Keratinocyte (primary cell): ENCODE data around the gene CACNA1C. TPM values are rescaled to one million over a fixed set of nuclear protein-coding genes. Genes with fewer than 3 reads are reported as not detected.

ENCODE experiments used
- DNase-seq: peaks from one replicate; pipeline ENCODE4 v3.0.0-alpha.2; 2011; ENCODE audit warnings: low read depth, missing footprints, low spot score
- FAIRE-seq: peaks from 2 replicates; lab custom pipeline; 2011; peaks lifted over from hg19 to GRCh38; lab: Jason Lieb, UNC
- H2AFZ ChIP-seq: 2 replicates; pipeline ENCODE4 v1.6.0; 2012; ENCODE audit warnings: low read length, control low read depth, inconsistent platforms; ENCODE audit not compliant: control insufficient read depth
- H3K27ac ChIP-seq: 2 replicates; pipeline ENCODE4 v1.5.1; 2011; ENCODE audit warnings: low read length; ENCODE audit not compliant: control insufficient read depth, insufficient read depth
- H3K27me3 ChIP-seq: 3 replicates; pipeline ENCODE4 v1.6.0; 2011; ENCODE audit warnings: low read length; ENCODE audit not compliant: control insufficient read depth, insufficient read depth; ENCODE audit errors: extremely low read depth
- H3K36me3 ChIP-seq, 2 experiments: 2 replicates in 1 of 2; 3 replicates in 1 of 2; pipeline ENCODE4 v1.5.1; 2011; ENCODE audit warnings: low read length in 2 of 2, mild to moderate bottlenecking in 1 of 2; ENCODE audit not compliant: control insufficient read depth in 2 of 2, insufficient read depth in 2 of 2; ENCODE audit errors: extremely low read depth in 1 of 2
- H3K4me1 ChIP-seq: 3 replicates; pipeline ENCODE4 v1.5.1; 2011; ENCODE audit warnings: low read length; ENCODE audit not compliant: control insufficient read depth, insufficient read depth; ENCODE audit errors: extremely low read depth
- H3K4me2 ChIP-seq: 3 replicates; pipeline ENCODE4 v1.6.0; 2011; ENCODE audit warnings: low read depth, low read length; ENCODE audit not compliant: control insufficient read depth, insufficient read depth; ENCODE audit errors: extremely low read depth
- H3K4me3 ChIP-seq, 3 experiments: fragments of 200-600 bp in 1 of 3; sonication (generic) in 1 of 3; 2 replicates in 2 of 3; 3 replicates in 1 of 3; pipeline ENCODE4 v1.5.1; 2011 to 2016; ENCODE audit warnings: low read length in 3 of 3, mild to moderate bottlenecking in 3 of 3, control low read depth in 2 of 3, inconsistent platforms in 1 of 3, low read depth in 1 of 3, mixed read lengths in 1 of 3, mixed run types in 1 of 3, moderate library complexity in 1 of 3; ENCODE audit not compliant: control insufficient read depth in 2 of 3, insufficient read depth in 2 of 3; ENCODE audit errors: extremely low read depth in 1 of 3
- H3K79me2 ChIP-seq: 2 replicates; pipeline ENCODE4 v1.6.0; 2012; ENCODE audit warnings: low read length; ENCODE audit not compliant: control insufficient read depth, insufficient read depth
- H3K9ac ChIP-seq: 3 replicates; pipeline ENCODE4 v1.6.0; 2011; ENCODE audit warnings: low read length; ENCODE audit not compliant: control insufficient read depth, insufficient read depth; ENCODE audit errors: extremely low read depth
- H3K9me1 ChIP-seq: 3 replicates; pipeline ENCODE4 v1.6.0; 2011; ENCODE audit warnings: low read length; ENCODE audit not compliant: control insufficient read depth, insufficient read depth; ENCODE audit errors: extremely low read depth
- H3K9me3 ChIP-seq: 2 replicates; pipeline ENCODE4 v1.5.1; 2012; ENCODE audit warnings: low read depth, low read length; ENCODE audit not compliant: control insufficient read depth
- H4K20me1 ChIP-seq: 3 replicates; pipeline ENCODE4 v1.6.0; 2011; ENCODE audit warnings: low read length; ENCODE audit not compliant: control insufficient read depth, insufficient read depth; ENCODE audit errors: extremely low read depth
- EZH2 ChIP-seq: IDR thresholded peaks from one replicate; pipeline ENCODE4 v1.6.1; 2012; ENCODE audit warnings: inconsistent platforms, mild to moderate bottlenecking, low read length, moderate library complexity
- dilution Hi-C: fragments of 300-500 bp; cut with MboI; formaldehyde crosslinking; loops from one replicate; pipeline ENCODE4 v1.7.0; 2020; ENCODE audit warnings: low sequenced_read_pairs; ENCODE audit not compliant: extremely low pct_ligation_motif_present
- polyA plus RNA-seq, 5 experiments: library from polyadenylated mRNA; depleted of rRNA in 3 of 5; stranded (reverse) in 3 of 5; stranded (forward) in 1 of 5; unstranded in 1 of 5; fragments of >200 nt; gene quantifications; 1 replicate in 1 of 5; 2 replicates in 3 of 5; 3 replicates in 1 of 5; pipeline versions ENCODE4 v1.2.1 to v1.2.3, GENCODE V29; 2011 to 2012; ENCODE audit warnings: missing spikeins in 2 of 5, low read depth in 1 of 5, low replicate concordance in 1 of 5
- TF ChIP-seq, protein P1 (sequence below), 3 experiments: IDR thresholded peaks in 1 of 3; conservative IDR thresholded peaks in 1 of 3; optimal IDR thresholded peaks in 1 of 3; 2 replicates in 2 of 3; 3 replicates in 1 of 3; pipeline versions ENCODE3 to v1.5.1; 2011; ENCODE audit warnings: low read length in 3 of 3, mild to moderate bottlenecking in 3 of 3, moderate library complexity in 2 of 3, control low read depth in 1 of 3, inconsistent platforms in 1 of 3; ENCODE audit not compliant: insufficient read depth in 2 of 3; ENCODE audit errors: extremely low read depth in 1 of 3

CACNA1C gene
- polyA plus RNA-seq, 1 donor (not counting 4 experiments of a cell fraction or from before 2014, with no cell fraction given): not detected

- no peak for FAIRE-seq
- no peaks in the 10 kb centered on the region for H4K20me1 ChIP-seq
- no peak overlapping the region for H3K27ac ChIP-seq
- H3K9me1 ChIP-seq: no peaks in the 10 kb centered on the region
- H3K79me2 ChIP-seq: no peaks in the 10 kb centered on the region
- TF ChIP-seq EZH2: no peak
- TF ChIP-seq, protein P1, sequence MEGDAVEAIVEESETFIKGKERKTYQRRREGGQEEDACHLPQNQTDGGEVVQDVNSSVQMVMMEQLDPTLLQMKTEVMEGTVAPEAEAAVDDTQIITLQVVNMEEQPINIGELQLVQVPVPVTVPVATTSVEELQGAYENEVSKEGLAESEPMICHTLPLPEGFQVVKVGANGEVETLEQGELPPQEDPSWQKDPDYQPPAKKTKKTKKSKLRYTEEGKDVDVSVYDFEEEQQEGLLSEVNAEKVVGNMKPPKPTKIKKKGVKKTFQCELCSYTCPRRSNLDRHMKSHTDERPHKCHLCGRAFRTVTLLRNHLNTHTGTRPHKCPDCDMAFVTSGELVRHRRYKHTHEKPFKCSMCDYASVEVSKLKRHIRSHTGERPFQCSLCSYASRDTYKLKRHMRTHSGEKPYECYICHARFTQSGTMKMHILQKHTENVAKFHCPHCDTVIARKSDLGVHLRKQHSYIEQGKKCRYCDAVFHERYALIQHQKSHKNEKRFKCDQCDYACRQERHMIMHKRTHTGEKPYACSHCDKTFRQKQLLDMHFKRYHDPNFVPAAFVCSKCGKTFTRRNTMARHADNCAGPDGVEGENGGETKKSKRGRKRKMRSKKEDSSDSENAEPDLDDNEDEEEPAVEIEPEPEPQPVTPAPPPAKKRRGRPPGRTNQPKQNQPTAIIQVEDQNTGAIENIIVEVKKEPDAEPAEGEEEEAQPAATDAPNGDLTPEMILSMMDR (optimal IDR thresholded peaks at IDR 0.05 in 1 of 3, IDR thresholded peaks at IDR 0.05 in 1 of 3, conservative IDR thresholded peaks at IDR 0.05 in 1 of 3; ENCODE audit: extremely low read depth in 1 of 3, insufficient read depth in 2 of 3, low read length in 3 of 3): no peak
- H3K9me3 ChIP-seq: no peaks in the 10 kb centered on the region
- no peaks in the 10 kb centered on the region for H3K36me3 ChIP-seq
- no peak overlapping the region for H3K4me3 ChIP-seq
- DNase-seq: no peak
- no peaks in the 10 kb centered on the region for H3K4me1 ChIP-seq
- no peak overlapping the region for H3K4me2 ChIP-seq
- H3K27me3 ChIP-seq: peaks cover 11% of the 10 kb centered on the region
- dilution Hi-C loops: no loop called here
- H3K9ac ChIP-seq: no peak overlapping the region
- H2AFZ ChIP-seq: no peak overlapping the region
Observed at GRCh38 chr12:2650261-2651067, 597.7 kb downstream of the CACNA1C start.

DNA sequence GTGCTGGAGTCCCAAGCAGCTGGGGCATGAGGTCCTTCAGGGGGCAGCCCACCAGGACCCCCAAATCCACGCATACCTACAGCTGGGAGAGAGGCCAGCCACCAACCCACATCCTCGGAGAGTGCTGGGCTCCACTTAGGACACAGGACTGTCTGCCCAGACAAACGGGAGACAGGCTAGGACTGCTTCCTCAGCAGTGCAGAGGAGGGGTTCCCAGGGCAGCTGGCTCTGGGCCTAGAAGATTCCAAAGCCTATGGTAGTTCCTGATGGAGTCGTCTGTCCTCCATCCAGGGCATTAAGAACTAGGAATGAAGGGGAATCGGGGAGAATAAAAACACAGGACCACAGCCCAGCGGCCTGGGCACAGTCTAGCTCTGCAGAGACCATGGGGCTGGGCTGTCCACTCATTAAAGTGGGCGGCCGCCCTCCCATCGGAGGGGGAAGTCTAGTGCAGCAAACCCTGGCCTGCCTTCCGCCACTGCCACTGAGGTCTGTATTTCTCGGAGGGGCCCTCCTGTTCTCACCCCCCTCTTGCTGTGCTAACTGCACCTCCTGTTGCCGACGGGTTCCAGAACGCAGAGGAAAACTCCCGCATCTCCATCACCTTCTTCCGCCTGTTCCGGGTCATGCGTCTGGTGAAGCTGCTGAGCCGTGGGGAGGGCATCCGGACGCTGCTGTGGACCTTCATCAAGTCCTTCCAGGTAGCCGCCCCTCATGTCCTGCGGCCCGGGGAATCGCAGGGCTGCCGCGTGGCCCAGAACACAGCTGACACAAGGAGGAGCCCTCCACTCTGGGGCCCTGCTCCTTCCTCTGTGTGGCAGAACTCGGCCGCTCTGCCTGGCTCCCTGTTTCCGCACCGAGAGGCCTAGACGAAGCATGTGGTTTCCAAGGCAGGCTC lies 598.5 kb downstream of the CACNA1C start:
- no peak for TF ChIP-seq EZH2
- TF ChIP-seq, protein P1 (optimal IDR thresholded peaks at IDR 0.05 in 1 of 3, IDR thresholded peaks at IDR 0.05 in 1 of 3, conservative IDR thresholded peaks at IDR 0.05 in 1 of 3; ENCODE audit: extremely low read depth in 1 of 3, insufficient read depth in 2 of 3, low read length in 3 of 3): no peak
- H3K4me1 ChIP-seq: no peaks in the 10 kb centered on the region
- no peak overlapping the region for H3K4me3 ChIP-seq
- no peaks in the 10 kb centered on the region for H3K79me2 ChIP-seq
- dilution Hi-C loops: no loop called here
- peaks cover 11% of the 10 kb centered on the region for H3K27me3 ChIP-seq
- no peak overlapping the region for H3K27ac ChIP-seq
- DNase-seq (no peak), FAIRE-seq (no peak)
- H3K9ac ChIP-seq: no peak overlapping the region
- no peak overlapping the region for H2AFZ ChIP-seq
- no peaks in the 10 kb centered on the region for H3K9me1 ChIP-seq
- H4K20me1 ChIP-seq: no peaks in the 10 kb centered on the region
- no peaks in the 10 kb centered on the region for H3K9me3 ChIP-seq
- H3K36me3 ChIP-seq: no peaks in the 10 kb centered on the region
- H3K4me2 ChIP-seq: no peak overlapping the region
